Neural cell (in vitro differentiated cells): ENCODE measurements around the gene EVL.

ENCODE experiments used
- EZH2 ChIP-seq: fragments of 200-600, 300-800 bp; shearing (Covaris generic), sonication (generic); IDR thresholded peaks from 2 replicates; pipeline ENCODE4 v1.6.1; 2014; ENCODE audit warnings: antibody characterized with exemption, low read length, borderline replicate concordance, mild to moderate bottlenecking; ENCODE audit not compliant: insufficient read depth, poor library complexity, severe bottlenecking
- MXI1 ChIP-seq: fragments of 450-650 bp; conservative IDR thresholded peaks from 2 replicates; pipeline ENCODE4 v1.6.1; 2014; ENCODE audit warnings: antibody characterized with exemption, mild to moderate bottlenecking; ENCODE audit not compliant: poor library complexity, severe bottlenecking
- TAF1 ChIP-seq: IDR thresholded peaks from 2 replicates; pipeline ENCODE4 v1.6.1; 2012; ENCODE audit warnings: low read depth
- TF ChIP-seq, protein P1 (sequence below): fragments of 450-650 bp; IDR thresholded peaks from 2 replicates; pipeline ENCODE4 v1.5.1; 2014; ENCODE audit warnings: antibody characterized with exemption, mild to moderate bottlenecking, moderate library complexity; ENCODE audit not compliant: poor library complexity, severe bottlenecking

DNA sequence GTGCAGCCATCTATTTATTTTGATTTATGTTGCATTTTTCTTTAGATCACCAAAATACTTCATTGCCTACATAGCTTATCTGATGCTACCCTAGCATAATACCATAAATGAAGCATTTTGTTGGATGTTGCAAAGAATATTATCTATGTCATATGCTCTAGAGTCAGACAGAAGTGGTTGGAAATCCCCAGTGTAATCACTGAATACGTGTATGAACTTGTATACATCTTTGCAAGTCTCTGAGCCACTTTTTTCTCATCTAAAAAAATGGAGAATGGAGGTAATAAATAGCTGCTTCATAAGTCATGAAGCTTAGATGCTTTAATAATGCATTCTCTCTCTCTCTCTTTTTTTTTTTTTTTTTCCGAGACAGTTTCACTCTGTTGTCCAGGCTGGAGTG, 18.5 kb downstream of the EVL start:
- TF ChIP-seq EZH2 (no peak), MXI1 (no peak), TAF1 (no peak)
- TF ChIP-seq, protein P1, sequence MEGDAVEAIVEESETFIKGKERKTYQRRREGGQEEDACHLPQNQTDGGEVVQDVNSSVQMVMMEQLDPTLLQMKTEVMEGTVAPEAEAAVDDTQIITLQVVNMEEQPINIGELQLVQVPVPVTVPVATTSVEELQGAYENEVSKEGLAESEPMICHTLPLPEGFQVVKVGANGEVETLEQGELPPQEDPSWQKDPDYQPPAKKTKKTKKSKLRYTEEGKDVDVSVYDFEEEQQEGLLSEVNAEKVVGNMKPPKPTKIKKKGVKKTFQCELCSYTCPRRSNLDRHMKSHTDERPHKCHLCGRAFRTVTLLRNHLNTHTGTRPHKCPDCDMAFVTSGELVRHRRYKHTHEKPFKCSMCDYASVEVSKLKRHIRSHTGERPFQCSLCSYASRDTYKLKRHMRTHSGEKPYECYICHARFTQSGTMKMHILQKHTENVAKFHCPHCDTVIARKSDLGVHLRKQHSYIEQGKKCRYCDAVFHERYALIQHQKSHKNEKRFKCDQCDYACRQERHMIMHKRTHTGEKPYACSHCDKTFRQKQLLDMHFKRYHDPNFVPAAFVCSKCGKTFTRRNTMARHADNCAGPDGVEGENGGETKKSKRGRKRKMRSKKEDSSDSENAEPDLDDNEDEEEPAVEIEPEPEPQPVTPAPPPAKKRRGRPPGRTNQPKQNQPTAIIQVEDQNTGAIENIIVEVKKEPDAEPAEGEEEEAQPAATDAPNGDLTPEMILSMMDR: no peak
